Tibial nerve (tissue), 4 donors: ENCODE data around the gene KHNYN. TPM values are rescaled to one million over a fixed set of nuclear protein-coding genes. Genes with fewer than 3 reads are reported as not detected.

Experiments used
- DNase-seq, 2 donors: peaks; one replicate each; pipeline ENCODE4 v3.0.0-alpha.2; 2019; ENCODE audit warnings: low spot score in 2 of 2
- H3K27ac ChIP-seq, 4 donors: fragments of 200-600 bp; sonication (generic) in 3 of 4; one replicate each; pipeline ENCODE4 v1.5.1; 2017 to 2019; ENCODE audit warnings: mild to moderate bottlenecking in 1 of 4
- H3K27me3 ChIP-seq, 2 donors: fragments of 200-600 bp; sonication (generic) in 1 of 2; one replicate each; pipeline versions ENCODE4 v1.5.1 to v1.6.0; 2017 to 2019
- H3K36me3 ChIP-seq, 3 donors: fragments of 200-600 bp; sonication (generic); one replicate each; pipeline ENCODE4 v1.5.1; 2018 to 2019
- H3K4me1 ChIP-seq, 4 donors: fragments of 200-600 bp; sonication (generic) in 3 of 4; one replicate each; pipeline ENCODE4 v1.5.1; 2017 to 2019
- H3K4me3 ChIP-seq, 4 donors: fragments of 200-600 bp; sonication (generic) in 3 of 4; one replicate each; pipeline ENCODE4 v1.5.1; 2017 to 2019; ENCODE audit warnings: mild to moderate bottlenecking in 1 of 4, moderate library complexity in 1 of 4
- H3K9me3 ChIP-seq, 4 donors: fragments of 200-600 bp; sonication (generic) in 3 of 4; one replicate each; pipeline ENCODE4 v1.5.1; 2017 to 2019
- CTCF ChIP-seq, 5 experiments: fragments of 200-600 bp in 3 of 5; fragments of 450-650 bp in 2 of 5; sonication (generic) in 3 of 5; IDR thresholded peaks; one replicate each; pipeline ENCODE4 v1.5.1; 2016 to 2019; ENCODE audit warnings: antibody characterized with exemption in 5 of 5, mild to moderate bottlenecking in 3 of 5, moderate library complexity in 2 of 5
- EP300 ChIP-seq, 2 donors: sonication (generic); formaldehyde crosslinking; IDR thresholded peaks; one replicate each; pipeline ENCODE4 v1.6.1; 2017; ENCODE audit warnings: antibody characterized with exemption in 2 of 2, mild to moderate bottlenecking in 1 of 2
- POLR2A ChIP-seq, 2 donors: fragments of 450-650 bp; IDR thresholded peaks; one replicate each; pipeline ENCODE4 v1.6.1; 2017; ENCODE audit warnings: antibody characterized with exemption in 2 of 2, mild to moderate bottlenecking in 2 of 2, moderate library complexity in 2 of 2
- WGBS, 2 donors: methylation state at CpG; one replicate each; pipeline ENCODE4 v1.1.5; 2018; 5-methylcytosine and 5-hydroxymethylcytosine counted together
- total RNA-seq, 4 donors: library from RNA; depleted of rRNA; stranded (reverse); fragments of >200 nt; gene quantifications; one replicate each; pipeline ENCODE4 v1.1.0, GENCODE V29; 2016

Gene KHNYN
- total RNA-seq, 4 donors from 2014 or later: 66.8 to 106 (median 84.5) TPM

GRCh38 chr14:24434036-24434435, 4.3 kb downstream of the KHNYN start:
- Histone ChIP-seq H3K9me3 (no peaks in the 10 kb centered on the region), H3K36me3 (peaks cover 0 to 78% (median 19%) of the 10 kb centered on the region in 3 donors), H3K27me3 (no peaks in the 10 kb centered on the region), H3K4me3 (no peak overlapping the region), H3K27ac (no peak overlapping the region), H3K4me1 (peaks cover 0 to 70% (median 39%) of the 10 kb centered on the region in 4 donors)
- TF ChIP-seq POLR2A (IDR thresholded peaks at IDR 0.05) (no peak), CTCF (IDR thresholded peaks at IDR 0.05) (no peak), EP300 (IDR thresholded peaks at IDR 0.05) (no peak)
- no peak for DNase-seq
- 78 to 83% methylated on average over 7 of the region's 7 CpGs for WGBS, 2 donors

DNA sequence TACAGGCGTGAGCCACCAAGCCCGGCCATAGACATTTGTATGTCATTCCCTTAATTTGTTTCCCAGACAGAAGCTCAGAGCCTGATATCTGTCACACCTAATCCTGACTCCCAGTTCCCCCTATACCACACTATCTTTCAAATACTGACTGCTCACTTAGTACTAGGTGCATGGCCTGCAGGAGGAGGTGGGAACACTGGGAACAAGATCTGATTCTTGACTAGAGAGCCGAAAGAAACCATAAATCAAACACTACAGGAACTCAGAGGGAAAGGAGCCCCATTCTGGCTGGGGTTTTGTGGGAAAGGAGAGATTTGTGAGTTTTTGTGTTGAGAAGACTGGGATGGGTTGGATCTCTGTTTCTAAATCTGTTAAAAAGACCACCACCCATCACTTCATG, 4.9 kb downstream of the KHNYN start:
- peak overlapping the region in 1 of 4 donors; percentile 74 for H3K27ac ChIP-seq
- peaks cover 0 to 84% (median 21%) of the 10 kb centered on the region in 3 donors for H3K36me3 ChIP-seq
- H3K27me3 ChIP-seq: no peaks in the 10 kb centered on the region
- H3K9me3 ChIP-seq: no peaks in the 10 kb centered on the region
- peaks cover 0 to 70% (median 32%) of the 10 kb centered on the region in 4 donors for H3K4me1 ChIP-seq
- DNase-seq: no peak
- no peak overlapping the region for H3K4me3 ChIP-seq
- 65 to 76% methylated on average over 3 of the region's 3 CpGs for WGBS, 2 donors
- no peak for TF ChIP-seq EP300 (IDR thresholded peaks at IDR 0.05)
- no peak for TF ChIP-seq CTCF (IDR thresholded peaks at IDR 0.05)
- TF ChIP-seq POLR2A (IDR thresholded peaks at IDR 0.05): no peak

DNA sequence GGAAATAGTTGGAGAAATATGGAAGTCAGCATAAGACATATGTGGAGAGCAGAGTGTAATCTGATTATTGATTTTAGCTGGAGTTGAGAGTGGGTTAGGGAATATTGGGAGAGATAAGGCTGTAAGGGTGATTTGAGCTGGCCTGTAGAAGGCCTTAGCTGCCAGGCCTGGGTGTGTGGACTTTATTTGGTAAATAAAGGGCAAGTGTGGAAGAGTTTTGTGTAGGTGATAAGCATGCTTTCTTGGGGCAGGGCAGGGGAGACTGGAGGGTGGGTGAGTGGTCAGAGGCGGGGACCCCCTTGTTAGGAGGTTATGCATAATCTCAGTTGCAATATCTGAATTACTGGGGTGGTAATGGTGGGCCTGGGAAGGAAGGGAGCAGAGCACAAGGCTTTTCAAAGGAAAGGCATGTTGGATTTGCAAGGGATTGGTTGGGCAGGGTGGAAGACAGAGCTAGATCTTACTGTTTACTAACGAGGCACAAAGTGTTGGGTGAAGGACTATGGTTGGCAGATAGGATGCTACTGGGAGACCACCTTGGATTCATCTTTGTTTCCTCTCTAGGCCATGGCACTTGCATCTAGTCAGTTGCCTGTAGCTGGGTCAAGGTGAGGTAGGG, 5.5 kb downstream of the KHNYN start:
- no peaks in the 10 kb centered on the region for H3K27me3 ChIP-seq
- 78 to 82% methylated on average over 2 of the region's 2 CpGs for WGBS, 2 donors
- no peak for DNase-seq
- TF ChIP-seq POLR2A (IDR thresholded peaks at IDR 0.05) (no peak), EP300 (IDR thresholded peaks at IDR 0.05) (no peak), CTCF (IDR thresholded peaks at IDR 0.05) (no peak)
- H3K4me1 ChIP-seq: peaks cover 0 to 77% (median 34%) of the 10 kb centered on the region in 4 donors
- H3K9me3 ChIP-seq: no peaks in the 10 kb centered on the region
- H3K36me3 ChIP-seq: peaks cover 0 to 90% (median 27%) of the 10 kb centered on the region in 3 donors
- H3K4me3 ChIP-seq: no peak overlapping the region
- H3K27ac ChIP-seq: peak overlapping the region in 1 of 4 donors; percentile 74

GRCh38 chr14:24435998-24436354, 6.2 kb downstream of the KHNYN start:
- DNase-seq: no peak
- Histone ChIP-seq H3K36me3 (peaks cover 0 to 96% (median 27%) of the 10 kb centered on the region in 3 donors), H3K27ac (peak overlapping the region; percentile 17 to 74 (median 35)), H3K4me3 (no peak overlapping the region), H3K4me1 (peaks cover 0 to 79% (median 35%) of the 10 kb centered on the region in 4 donors), H3K27me3 (no peaks in the 10 kb centered on the region), H3K9me3 (no peaks in the 10 kb centered on the region)
- TF ChIP-seq CTCF (IDR thresholded peaks at IDR 0.05) (no peak), POLR2A (IDR thresholded peaks at IDR 0.05) (no peak), EP300 (IDR thresholded peaks at IDR 0.05) (no peak)
- 52 to 55% methylated on average over 6 of the region's 6 CpGs for WGBS, 2 donors

DNA sequence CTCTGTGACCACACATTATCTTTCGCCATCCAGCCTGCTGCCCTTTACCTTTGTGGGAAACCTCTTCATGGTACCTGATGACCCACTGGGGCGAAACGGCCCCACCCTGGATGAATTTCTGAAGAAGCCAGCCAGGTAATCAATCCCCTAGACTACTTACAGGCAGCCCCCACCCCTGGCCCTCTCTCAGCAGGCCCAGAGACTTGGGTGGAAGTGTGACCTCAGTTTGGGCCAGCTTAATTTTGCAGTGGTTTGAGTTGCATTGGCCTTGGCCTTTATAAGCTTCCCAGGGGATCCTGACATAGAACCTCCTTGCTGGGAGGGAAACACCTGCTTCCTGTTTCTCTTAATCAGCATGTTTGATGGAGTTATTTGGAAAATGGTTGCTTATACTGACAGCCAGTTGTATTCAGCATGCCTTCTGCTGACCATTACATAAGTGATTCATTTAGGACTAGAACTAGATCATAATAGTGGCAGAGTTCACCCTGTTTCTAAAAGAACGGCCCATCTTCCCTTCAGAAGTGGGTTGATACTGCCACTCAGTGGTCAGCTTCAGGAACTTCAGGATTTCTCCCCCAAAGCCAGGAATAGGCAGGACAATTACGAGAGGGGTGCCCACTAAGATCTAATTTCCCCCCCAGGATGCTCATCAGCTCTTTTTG, 6.7 kb downstream of the KHNYN start:
- H3K36me3 ChIP-seq: peaks cover 0 to 92% (median 27%) of the 10 kb centered on the region in 3 donors
- H3K4me3 ChIP-seq: no peak overlapping the region
- H3K27ac ChIP-seq: peak overlapping the region; percentile 17 to 74 (median 47)
- H3K27me3 ChIP-seq: no peaks in the 10 kb centered on the region
- peak in 1 of 2 donors; percentile 44 for DNase-seq
- H3K9me3 ChIP-seq: no peaks in the 10 kb centered on the region
- 36 to 42% methylated on average over 4 to 5 of the region's 5 CpGs for WGBS, 2 donors
- peak; percentile 22 to 68 for TF ChIP-seq EP300 (IDR thresholded peaks at IDR 0.05)
- TF ChIP-seq POLR2A (IDR thresholded peaks at IDR 0.05): no peak
- TF ChIP-seq CTCF (IDR thresholded peaks at IDR 0.05): peak; percentile 70 to 91 (median 83)
- peaks cover 0 to 79% (median 34%) of the 10 kb centered on the region in 4 donors for H3K4me1 ChIP-seq
